Measurements from ENCODE around the gene PSME4.

The PSME4 gene

DNA sequence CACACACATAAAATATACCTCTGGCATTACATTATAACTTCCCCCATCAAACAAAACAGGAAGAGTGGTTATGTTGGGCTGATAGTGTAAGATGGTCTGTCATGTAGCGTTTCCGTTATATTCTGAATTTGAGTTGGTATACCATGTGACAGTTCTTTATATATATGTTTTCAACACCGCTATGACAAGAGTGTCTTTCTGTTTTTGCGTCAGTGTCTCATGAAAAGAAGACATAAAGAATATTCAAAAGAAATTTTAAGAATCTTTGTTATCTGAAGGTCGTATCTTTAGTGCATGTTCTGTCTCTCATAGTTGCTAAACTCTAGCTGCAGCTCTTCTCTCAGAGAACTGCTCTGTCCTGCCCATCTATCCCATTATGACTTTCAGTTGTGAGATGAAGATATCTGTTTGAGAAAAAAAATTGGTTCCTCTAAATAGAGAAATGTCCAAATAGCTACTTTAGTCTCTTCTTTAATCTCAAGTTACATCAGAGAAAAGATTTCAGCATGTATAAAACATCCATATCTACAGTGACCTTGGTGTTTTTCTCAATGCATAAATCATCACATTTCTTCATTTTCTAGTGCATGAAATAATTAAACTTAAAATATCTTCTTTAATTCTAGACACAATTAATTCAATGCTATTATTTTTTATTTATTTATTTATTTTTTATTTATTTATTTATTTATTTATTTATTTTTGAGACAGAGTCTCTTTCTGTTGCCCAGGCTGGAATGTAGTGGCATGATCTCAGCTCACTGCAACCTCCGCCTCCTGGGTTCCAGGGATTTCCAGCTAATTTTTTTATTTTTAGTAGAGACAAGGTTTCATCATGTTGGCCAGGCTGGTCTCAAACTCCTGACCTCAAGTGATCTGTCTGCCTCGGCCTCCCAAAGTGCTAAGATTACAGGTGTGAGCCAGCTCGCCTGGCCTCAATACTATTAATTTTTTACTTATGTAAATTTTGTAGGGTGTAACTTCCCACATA is 24.3 kb upstream of the PSME4 start:
- H3K27me3 ChIP-seq (replicated peaks; ENCODE audit: control insufficient read depth, insufficient read depth, low read length), result no peaks in the 10 kb centered on the region
- H3K36me3 ChIP-seq (ENCODE audit: control insufficient read depth, insufficient read depth, low read length), result no peaks in the 10 kb centered on the region
- TF ChIP-seq, protein P1, sequence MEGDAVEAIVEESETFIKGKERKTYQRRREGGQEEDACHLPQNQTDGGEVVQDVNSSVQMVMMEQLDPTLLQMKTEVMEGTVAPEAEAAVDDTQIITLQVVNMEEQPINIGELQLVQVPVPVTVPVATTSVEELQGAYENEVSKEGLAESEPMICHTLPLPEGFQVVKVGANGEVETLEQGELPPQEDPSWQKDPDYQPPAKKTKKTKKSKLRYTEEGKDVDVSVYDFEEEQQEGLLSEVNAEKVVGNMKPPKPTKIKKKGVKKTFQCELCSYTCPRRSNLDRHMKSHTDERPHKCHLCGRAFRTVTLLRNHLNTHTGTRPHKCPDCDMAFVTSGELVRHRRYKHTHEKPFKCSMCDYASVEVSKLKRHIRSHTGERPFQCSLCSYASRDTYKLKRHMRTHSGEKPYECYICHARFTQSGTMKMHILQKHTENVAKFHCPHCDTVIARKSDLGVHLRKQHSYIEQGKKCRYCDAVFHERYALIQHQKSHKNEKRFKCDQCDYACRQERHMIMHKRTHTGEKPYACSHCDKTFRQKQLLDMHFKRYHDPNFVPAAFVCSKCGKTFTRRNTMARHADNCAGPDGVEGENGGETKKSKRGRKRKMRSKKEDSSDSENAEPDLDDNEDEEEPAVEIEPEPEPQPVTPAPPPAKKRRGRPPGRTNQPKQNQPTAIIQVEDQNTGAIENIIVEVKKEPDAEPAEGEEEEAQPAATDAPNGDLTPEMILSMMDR (IDR thresholded peaks at IDR 0.05; ENCODE audit: insufficient read depth, low read length, poor library complexity, severe bottlenecking), result no peak
- no peak overlapping the region for H3K4me3 ChIP-seq (replicated peaks; ENCODE audit: low read depth, low read length)
- DNase-seq (ENCODE audit: extremely low read depth, insufficient read length), result no peak

DNA sequence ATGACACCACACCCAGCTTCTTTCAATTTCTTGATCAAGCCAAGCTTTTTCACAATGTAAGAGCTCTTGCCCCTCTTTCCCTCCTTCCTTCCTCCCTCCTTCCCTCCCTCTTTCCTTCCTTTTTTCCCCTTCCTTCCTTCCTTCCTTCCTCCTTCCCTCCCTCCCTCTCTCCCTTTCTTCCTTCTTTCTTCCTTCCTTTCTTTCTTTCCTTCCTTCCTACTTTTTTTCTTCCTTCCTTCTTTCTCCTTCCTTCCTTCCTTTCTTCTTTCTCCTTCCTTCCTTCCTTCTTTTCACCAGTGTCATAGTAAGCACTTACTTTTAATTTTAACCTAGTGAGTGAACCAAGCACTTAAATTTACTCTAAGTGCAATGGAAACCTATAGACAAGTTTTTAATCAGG is 21.2 kb upstream of the PSME4 start:
- Histone ChIP-seq H3K27me3 (replicated peaks; ENCODE audit: control insufficient read depth, insufficient read depth, low read length) (no peaks in the 10 kb centered on the region), H3K4me3 (replicated peaks; ENCODE audit: low read depth, low read length) (no peak overlapping the region), H3K36me3 (ENCODE audit: control insufficient read depth, insufficient read depth, low read length) (no peaks in the 10 kb centered on the region)
- TF ChIP-seq, protein P1 (IDR thresholded peaks at IDR 0.05; ENCODE audit: insufficient read depth, low read length, poor library complexity, severe bottlenecking), result no peak
- DNase-seq (ENCODE audit: extremely low read depth, insufficient read length), result no peak

DNA sequence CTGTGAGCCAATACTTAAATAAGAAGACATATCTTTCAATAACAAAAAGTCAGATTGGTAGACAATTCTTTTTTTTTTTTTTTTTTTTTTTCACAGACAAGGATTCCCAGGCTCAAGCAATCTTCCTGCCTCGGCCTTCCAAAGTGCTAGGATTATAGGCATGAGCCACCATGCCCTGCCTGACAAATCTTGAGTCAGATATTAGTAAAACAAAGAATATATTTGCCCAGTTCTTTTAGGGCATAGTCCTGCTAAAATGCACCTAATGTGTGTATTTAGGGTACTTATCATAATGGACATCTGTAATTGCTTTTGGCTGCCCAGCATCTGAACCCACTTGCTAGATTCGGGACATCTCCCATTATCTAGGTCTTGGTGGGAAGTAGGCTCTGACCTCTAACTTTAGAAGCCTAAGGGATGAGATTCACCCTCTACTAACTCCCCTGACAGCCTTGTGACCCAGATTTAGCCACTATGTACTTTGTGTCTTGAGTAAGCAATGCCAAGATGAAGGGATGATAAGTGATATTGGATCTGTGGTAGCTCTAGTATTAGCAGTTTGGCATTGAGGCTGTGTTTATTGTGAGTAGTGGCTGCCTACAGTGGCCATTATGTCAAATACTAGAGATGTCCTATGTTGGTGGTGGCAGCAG is 18.5 kb upstream of the PSME4 start:
- Histone ChIP-seq H3K36me3 (ENCODE audit: control insufficient read depth, insufficient read depth, low read length) (no peaks in the 10 kb centered on the region), H3K4me3 (replicated peaks; ENCODE audit: low read depth, low read length) (no peak overlapping the region), H3K27me3 (replicated peaks; ENCODE audit: control insufficient read depth, insufficient read depth, low read length) (no peaks in the 10 kb centered on the region)
- no peak for DNase-seq (ENCODE audit: extremely low read depth, insufficient read length)
- TF ChIP-seq, protein P1 (IDR thresholded peaks at IDR 0.05; ENCODE audit: insufficient read depth, low read length, poor library complexity, severe bottlenecking), result no peak

DNA sequence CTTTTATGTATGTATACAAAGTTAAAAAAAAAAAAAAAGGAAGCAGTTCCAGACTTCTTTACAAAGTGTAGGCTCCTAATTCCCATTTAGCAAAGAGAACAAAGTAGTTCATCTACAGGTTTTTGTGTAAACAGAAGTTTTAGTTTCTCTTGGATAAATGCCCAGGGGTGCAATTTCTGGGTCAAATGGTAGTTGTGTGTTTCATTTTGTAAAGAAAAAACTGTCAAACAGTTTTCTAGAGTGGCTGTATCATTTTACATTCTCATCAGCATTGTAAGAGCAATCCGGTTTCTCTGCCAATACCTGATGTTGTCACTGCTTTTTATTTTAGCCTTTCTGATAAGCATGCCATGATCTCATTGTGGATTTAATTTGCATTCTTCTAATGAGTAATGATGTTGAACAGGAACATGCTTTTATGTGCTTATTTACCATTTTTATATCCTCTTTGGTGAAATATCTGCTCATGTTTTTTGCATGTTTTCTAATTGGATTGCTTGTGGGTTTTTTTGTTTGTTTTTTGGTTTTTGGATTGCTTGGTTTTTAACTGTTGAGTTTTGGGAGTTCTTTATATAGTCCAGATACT is 16.6 kb upstream of the PSME4 start:
- TF ChIP-seq, protein P1 (IDR thresholded peaks at IDR 0.05; ENCODE audit: insufficient read depth, low read length, poor library complexity, severe bottlenecking), result no peak
- H3K36me3 ChIP-seq (ENCODE audit: control insufficient read depth, insufficient read depth, low read length), result no peaks in the 10 kb centered on the region
- no peaks in the 10 kb centered on the region for H3K27me3 ChIP-seq (replicated peaks; ENCODE audit: control insufficient read depth, insufficient read depth, low read length)
- no peak overlapping the region for H3K4me3 ChIP-seq (replicated peaks; ENCODE audit: low read depth, low read length)
- DNase-seq (ENCODE audit: extremely low read depth, insufficient read length), result no peak

DNA sequence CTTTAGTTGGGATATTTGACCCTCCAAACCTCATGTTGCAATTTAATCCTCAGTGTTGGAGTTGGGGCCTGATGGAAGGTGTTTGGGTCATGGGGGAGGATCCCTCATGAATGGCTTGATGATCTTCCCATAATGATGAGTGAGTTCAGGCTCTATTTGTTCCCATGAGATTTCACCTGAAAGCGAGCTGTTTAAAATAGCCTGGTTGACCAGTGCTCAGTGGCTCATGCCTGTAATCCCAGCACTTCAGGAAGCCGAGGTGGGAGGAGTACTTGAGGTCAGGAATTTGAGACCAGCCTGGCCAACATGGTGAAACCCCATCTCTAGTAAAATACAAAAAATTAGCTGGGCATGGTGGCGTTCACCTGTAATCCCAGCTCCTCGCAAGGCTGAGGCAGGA is 14.9 kb upstream of the PSME4 start:
- TF ChIP-seq, protein P1 (IDR thresholded peaks at IDR 0.05; ENCODE audit: insufficient read depth, low read length, poor library complexity, severe bottlenecking), result no peak
- DNase-seq (ENCODE audit: extremely low read depth, insufficient read length), result no peak
- no peaks in the 10 kb centered on the region for H3K36me3 ChIP-seq (ENCODE audit: control insufficient read depth, insufficient read depth, low read length)

More for the DNA sequence above, 14.9 kb upstream of the PSME4 start:
- H3K27me3 ChIP-seq (replicated peaks; ENCODE audit: control insufficient read depth, insufficient read depth, low read length), result no peaks in the 10 kb centered on the region
- no peak overlapping the region for H3K4me3 ChIP-seq (replicated peaks; ENCODE audit: low read depth, low read length)

All from GM06990 (cell line).